GM23338 (cell line): Measurements from ENCODE around the gene SYNE1. TPM values are rescaled to one million over a fixed set of nuclear protein-coding genes. Genes with fewer than 3 reads are reported as not detected.

ENCODE experiments used
- ATAC-seq: fragments of 200-7000 bp; cut with Tn5 transposase; 3 replicates; pipeline ENCODE4 v1.9.1; 2020
- DNase-seq: peaks from one replicate; pipeline ENCODE4 v3.0.0-alpha.2; 2015; ENCODE audit warnings: low spot score
- H2AFZ ChIP-seq: fragments of 200-600 bp; sonication (generic); 2 replicates; pipeline ENCODE4 v1.8.0; 2016; ENCODE audit warnings: antibody characterized with exemption, mild to moderate bottlenecking, moderate library complexity
- H3F3A ChIP-seq: fragments of 200-600 bp; sonication (generic); replicated peaks from 2 replicates; pipeline ENCODE4 v1.8.0; 2017; ENCODE audit warnings: antibody characterized with exemption, mixed run types, low read depth
- H3K27ac ChIP-seq: fragments of 200-600 bp; sonication (generic); 2 replicates; pipeline ENCODE4 v1.6.1; 2016; ENCODE audit warnings: low read depth
- H3K27me3 ChIP-seq: fragments of 200-600 bp; sonication (generic); 2 replicates; pipeline ENCODE4 v1.8.0; 2016; ENCODE audit warnings: mild to moderate bottlenecking, mixed run types, moderate library complexity; ENCODE audit not compliant: insufficient read depth
- H3K36me3 ChIP-seq: fragments of 200-600 bp; sonication (generic); 2 replicates; pipeline ENCODE4 v1.8.0; 2016; ENCODE audit warnings: mild to moderate bottlenecking; ENCODE audit not compliant: insufficient read depth
- H3K4me1 ChIP-seq: fragments of 200-600 bp; sonication (generic); 2 replicates; pipeline ENCODE4 v1.8.0; 2016; ENCODE audit warnings: mild to moderate bottlenecking, moderate library complexity; ENCODE audit not compliant: insufficient read depth
- H3K4me2 ChIP-seq: fragments of 200-600 bp; sonication (generic); 2 replicates; pipeline ENCODE4 v1.7.1; 2017; ENCODE audit warnings: mixed run types
- H3K4me3 ChIP-seq: fragments of 200-600 bp; sonication (generic); 2 replicates; pipeline ENCODE4 v1.6.1; 2016; ENCODE audit warnings: mixed run types
- H3K79me2 ChIP-seq: fragments of 200-600 bp; sonication (generic); replicated peaks from 2 replicates; pipeline ENCODE4 v1.8.0; 2017; ENCODE audit warnings: mild to moderate bottlenecking; ENCODE audit not compliant: insufficient read depth
- H3K9me2 ChIP-seq: fragments of 200-600 bp; sonication (generic); 2 replicates; pipeline ENCODE4 v1.8.0; 2017; ENCODE audit not compliant: insufficient read depth
- H4K20me1 ChIP-seq: fragments of 200-600 bp; sonication (generic); replicated peaks from 2 replicates; pipeline ENCODE4 v1.8.0; 2017; ENCODE audit warnings: mild to moderate bottlenecking; ENCODE audit not compliant: insufficient read depth
- H3K27ac Mint-ChIP-seq: 2 replicates; pipeline ENCODE4 v1.8.0; 2020; ENCODE audit warnings: inconsistent platforms, mild to moderate bottlenecking, moderate library complexity, mixed read lengths
- H3K27me3 Mint-ChIP-seq: 3 replicates; pipeline ENCODE4 v1.8.0; 2022; ENCODE audit warnings: low read depth, mild to moderate bottlenecking, moderate library complexity, mixed read lengths, inconsistent platforms; ENCODE audit not compliant: insufficient read depth, poor library complexity
- H3K36me3 Mint-ChIP-seq: 3 replicates; pipeline ENCODE4 v1.8.0; 2021; ENCODE audit warnings: low read depth, mild to moderate bottlenecking, inconsistent platforms, moderate library complexity, mixed read lengths
- H3K4me1 Mint-ChIP-seq: 3 replicates; pipeline ENCODE4 v1.8.0; 2020; ENCODE audit warnings: mild to moderate bottlenecking, inconsistent platforms, mixed read lengths
- H3K4me3 Mint-ChIP-seq: 3 replicates; pipeline ENCODE4 v1.8.0; 2021; ENCODE audit warnings: moderate library complexity, mild to moderate bottlenecking, inconsistent platforms, mixed read lengths
- H3K9me3 Mint-ChIP-seq: 3 replicates; pipeline ENCODE4 v1.8.0; 2020; ENCODE audit warnings: moderate library complexity, mild to moderate bottlenecking, inconsistent platforms, mixed read lengths
- EZH2 ChIP-seq: fragments of 200-600 bp; sonication (generic); IDR thresholded peaks from one replicate; pipeline ENCODE4 v1.8.0; 2017; ENCODE audit warnings: antibody characterized with exemption, mild to moderate bottlenecking, low read depth; ENCODE audit not compliant: unreplicated experiment
- JUNB ChIP-seq: IDR thresholded peaks from one replicate; pipeline ENCODE4 v1.6.1; 2016; ENCODE audit warnings: antibody characterized with exemption; ENCODE audit not compliant: unreplicated experiment
- POLR2AphosphoS5 ChIP-seq: IDR thresholded peaks from 2 replicates; pipeline ENCODE4 v1.6.1; 2016; ENCODE audit warnings: antibody characterized with exemption, low read depth
- STAT1 ChIP-seq: IDR thresholded peaks from one replicate; pipeline ENCODE4 v1.6.1; 2016; ENCODE audit warnings: antibody characterized with exemption; ENCODE audit not compliant: unreplicated experiment
- polyA plus RNA-seq: library from polyadenylated mRNA; unstranded; fragments of >200 nt; fragmentation: Nextera tagmentation; extraction: Ambion mirVana; gene quantifications from 2 replicates; pipeline ENCODE4 v1.2.1, GENCODE V29; 2016
- total RNA-seq: library from RNA; depleted of rRNA; stranded (reverse); fragments of >200 nt; shearing (Covaris generic); gene quantifications from 2 replicates; pipeline ENCODE4 v1.2.3, GENCODE V29; 2014
- TF ChIP-seq, protein P1 (sequence below): fragments of 250-450 bp; sonication (Bioruptor Pico); IDR thresholded peaks from 2 replicates; pipeline ENCODE4 v1.5.0; 2020; ENCODE audit warnings: mild to moderate bottlenecking, moderate library complexity
- TF ChIP-seq, protein P2 (sequence below): IDR thresholded peaks from 2 replicates; pipeline ENCODE4 v1.6.1; 2016; ENCODE audit warnings: antibody characterized with exemption

Gene SYNE1
- total and polyA plus RNA-seq, 2 experiments from 2014 or later: 3.9 to 13.6 TPM

DNA sequence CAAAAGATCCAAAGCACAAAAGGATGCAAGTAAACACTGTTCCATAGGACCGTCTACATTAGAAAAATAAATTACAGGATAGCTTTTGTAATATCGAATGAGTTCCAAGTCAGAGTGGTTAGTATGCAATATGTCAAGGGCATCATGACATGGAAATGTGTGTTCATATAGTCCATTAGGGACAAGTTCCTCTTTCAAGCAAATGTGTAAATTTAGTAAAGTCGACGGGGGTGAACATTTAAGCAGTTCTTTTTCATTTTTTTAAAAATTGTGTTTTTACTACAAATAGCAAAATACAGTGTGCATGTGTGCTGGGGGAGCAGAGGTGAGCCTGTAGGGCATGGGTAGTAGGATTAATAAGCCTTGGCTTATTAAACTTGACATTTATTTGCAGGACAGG is 470.7 kb downstream of the SYNE1 start:
- Histone ChIP-seq H3K4me3 (no peak overlapping the region), H3K4me1 (0 out of 2 replicates have a peak, but pooled peaks cover 3% of the 10 kb centered on the region), H3F3A (no peaks in the 10 kb centered on the region), H3K4me2 (no peak overlapping the region), H3K79me2 (no peaks in the 10 kb centered on the region), H2AFZ (no peak overlapping the region), H3K27ac (no peak overlapping the region), H3K27me3 (no peaks in the 10 kb centered on the region), H3K36me3 (no peaks in the 10 kb centered on the region), H3K9me2 (no peaks in the 10 kb centered on the region; the same call in 1 of the 2 replicates), H4K20me1 (no peaks in the 10 kb centered on the region)
- TF ChIP-seq, protein P1, sequence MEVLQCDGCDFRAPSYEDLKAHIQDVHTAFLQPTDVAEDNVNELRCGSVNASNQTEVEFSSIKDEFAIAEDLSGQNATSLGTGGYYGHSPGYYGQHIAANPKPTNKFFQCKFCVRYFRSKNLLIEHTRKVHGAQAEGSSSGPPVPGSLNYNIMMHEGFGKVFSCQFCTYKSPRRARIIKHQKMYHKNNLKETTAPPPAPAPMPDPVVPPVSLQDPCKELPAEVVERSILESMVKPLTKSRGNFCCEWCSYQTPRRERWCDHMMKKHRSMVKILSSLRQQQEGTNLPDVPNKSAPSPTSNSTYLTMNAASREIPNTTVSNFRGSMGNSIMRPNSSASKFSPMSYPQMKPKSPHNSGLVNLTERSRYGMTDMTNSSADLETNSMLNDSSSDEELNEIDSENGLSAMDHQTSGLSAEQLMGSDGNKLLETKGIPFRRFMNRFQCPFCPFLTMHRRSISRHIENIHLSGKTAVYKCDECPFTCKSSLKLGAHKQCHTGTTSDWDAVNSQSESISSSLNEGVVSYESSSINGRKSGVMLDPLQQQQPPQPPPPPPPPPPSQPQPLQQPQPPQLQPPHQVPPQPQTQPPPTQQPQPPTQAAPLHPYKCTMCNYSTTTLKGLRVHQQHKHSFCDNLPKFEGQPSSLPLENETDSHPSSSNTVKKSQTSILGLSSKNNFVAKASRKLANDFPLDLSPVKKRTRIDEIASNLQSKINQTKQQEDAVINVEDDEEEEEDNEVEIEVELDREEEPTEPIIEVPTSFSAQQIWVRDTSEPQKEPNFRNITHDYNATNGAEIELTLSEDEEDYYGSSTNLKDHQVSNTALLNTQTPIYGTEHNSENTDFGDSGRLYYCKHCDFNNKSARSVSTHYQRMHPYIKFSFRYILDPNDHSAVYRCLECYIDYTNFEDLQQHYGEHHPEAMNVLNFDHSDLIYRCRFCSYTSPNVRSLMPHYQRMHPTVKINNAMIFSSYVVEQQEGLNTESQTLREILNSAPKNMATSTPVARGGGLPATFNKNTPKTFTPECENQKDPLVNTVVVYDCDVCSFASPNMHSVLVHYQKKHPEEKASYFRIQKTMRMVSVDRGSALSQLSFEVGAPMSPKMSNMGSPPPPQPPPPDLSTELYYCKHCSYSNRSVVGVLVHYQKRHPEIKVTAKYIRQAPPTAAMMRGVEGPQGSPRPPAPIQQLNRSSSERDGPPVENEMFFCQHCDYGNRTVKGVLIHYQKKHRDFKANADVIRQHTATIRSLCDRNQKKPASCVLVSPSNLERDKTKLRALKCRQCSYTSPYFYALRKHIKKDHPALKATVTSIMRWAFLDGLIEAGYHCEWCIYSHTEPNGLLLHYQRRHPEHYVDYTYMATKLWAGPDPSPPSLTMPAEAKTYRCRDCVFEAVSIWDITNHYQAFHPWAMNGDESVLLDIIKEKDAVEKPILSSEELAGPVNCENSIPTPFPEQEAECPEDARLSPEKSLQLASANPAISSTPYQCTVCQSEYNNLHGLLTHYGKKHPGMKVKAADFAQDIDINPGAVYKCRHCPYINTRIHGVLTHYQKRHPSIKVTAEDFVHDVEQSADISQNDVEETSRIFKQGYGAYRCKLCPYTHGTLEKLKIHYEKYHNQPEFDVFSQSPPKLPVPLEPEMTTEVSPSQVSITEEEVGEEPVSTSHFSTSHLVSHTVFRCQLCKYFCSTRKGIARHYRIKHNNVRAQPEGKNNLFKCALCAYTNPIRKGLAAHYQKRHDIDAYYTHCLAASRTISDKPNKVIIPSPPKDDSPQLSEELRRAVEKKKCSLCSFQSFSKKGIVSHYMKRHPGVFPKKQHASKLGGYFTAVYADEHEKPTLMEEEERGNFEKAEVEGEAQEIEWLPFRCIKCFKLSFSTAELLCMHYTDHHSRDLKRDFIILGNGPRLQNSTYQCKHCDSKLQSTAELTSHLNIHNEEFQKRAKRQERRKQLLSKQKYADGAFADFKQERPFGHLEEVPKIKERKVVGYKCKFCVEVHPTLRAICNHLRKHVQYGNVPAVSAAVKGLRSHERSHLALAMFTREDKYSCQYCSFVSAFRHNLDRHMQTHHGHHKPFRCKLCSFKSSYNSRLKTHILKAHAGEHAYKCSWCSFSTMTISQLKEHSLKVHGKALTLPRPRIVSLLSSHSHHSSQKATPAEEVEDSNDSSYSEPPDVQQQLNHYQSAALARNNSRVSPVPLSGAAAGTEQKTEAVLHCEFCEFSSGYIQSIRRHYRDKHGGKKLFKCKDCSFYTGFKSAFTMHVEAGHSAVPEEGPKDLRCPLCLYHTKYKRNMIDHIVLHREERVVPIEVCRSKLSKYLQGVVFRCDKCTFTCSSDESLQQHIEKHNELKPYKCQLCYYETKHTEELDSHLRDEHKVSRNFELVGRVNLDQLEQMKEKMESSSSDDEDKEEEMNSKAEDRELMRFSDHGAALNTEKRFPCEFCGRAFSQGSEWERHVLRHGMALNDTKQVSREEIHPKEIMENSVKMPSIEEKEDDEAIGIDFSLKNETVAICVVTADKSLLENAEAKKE (CRISPR knock-in tag): no peak
- no peak for TF ChIP-seq STAT1
- no peak for TF ChIP-seq EZH2
- TF ChIP-seq, protein P2, sequence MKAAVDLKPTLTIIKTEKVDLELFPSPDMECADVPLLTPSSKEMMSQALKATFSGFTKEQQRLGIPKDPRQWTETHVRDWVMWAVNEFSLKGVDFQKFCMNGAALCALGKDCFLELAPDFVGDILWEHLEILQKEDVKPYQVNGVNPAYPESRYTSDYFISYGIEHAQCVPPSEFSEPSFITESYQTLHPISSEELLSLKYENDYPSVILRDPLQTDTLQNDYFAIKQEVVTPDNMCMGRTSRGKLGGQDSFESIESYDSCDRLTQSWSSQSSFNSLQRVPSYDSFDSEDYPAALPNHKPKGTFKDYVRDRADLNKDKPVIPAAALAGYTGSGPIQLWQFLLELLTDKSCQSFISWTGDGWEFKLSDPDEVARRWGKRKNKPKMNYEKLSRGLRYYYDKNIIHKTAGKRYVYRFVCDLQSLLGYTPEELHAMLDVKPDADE: no peak
- TF ChIP-seq JUNB: no peak
- DNase-seq: no peak
- no peak for ATAC-seq
- H3K27me3 Mint-ChIP-seq: no peaks in the 10 kb centered on the region
- peaks cover 9% of the 10 kb centered on the region for H3K4me1 Mint-ChIP-seq
- H3K27ac Mint-ChIP-seq: no peak overlapping the region
- no peaks in the 10 kb centered on the region for H3K36me3 Mint-ChIP-seq
- H3K9me3 Mint-ChIP-seq: no peaks in the 10 kb centered on the region
- no peak overlapping the region for H3K4me3 Mint-ChIP-seq

DNA sequence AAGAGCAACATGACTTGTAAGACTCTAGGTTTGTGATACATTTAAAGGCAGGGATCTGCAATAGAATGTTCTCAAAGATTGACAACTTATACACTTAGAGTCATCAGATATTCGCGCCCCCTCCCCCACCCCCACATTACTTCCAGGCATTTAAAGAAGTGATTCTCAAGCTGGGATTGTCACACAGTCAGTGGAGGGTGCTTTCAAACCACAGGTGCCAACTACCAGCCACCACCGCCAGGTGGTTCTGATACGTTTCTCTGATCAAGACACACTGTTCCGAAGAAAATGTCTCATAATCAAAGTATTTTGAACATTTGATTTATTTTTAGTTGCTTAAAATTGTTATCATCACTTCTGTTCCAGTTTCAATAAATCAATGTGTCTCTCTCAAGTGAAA is 472.2 kb downstream of the SYNE1 start:
- Histone ChIP-seq H3K4me3 (no peak overlapping the region), H3K79me2 (no peaks in the 10 kb centered on the region), H3K27ac (no peak overlapping the region), H3K27me3 (no peaks in the 10 kb centered on the region), H3K4me2 (no peak overlapping the region), H3K36me3 (no peaks in the 10 kb centered on the region), H4K20me1 (no peaks in the 10 kb centered on the region), H2AFZ (no peak overlapping the region), H3F3A (no peaks in the 10 kb centered on the region), H3K9me2 (no peaks in the 10 kb centered on the region), H3K4me1 (0 out of 2 replicates have a peak, but pooled peaks cover 3% of the 10 kb centered on the region)
- no peaks in the 10 kb centered on the region for H3K9me3 Mint-ChIP-seq
- no peak overlapping the region for H3K4me3 Mint-ChIP-seq
- H3K27me3 Mint-ChIP-seq: no peaks in the 10 kb centered on the region
- DNase-seq (peak; percentile 4), ATAC-seq (no peak)
- H3K36me3 Mint-ChIP-seq: no peaks in the 10 kb centered on the region
- H3K27ac Mint-ChIP-seq: no peak overlapping the region
- H3K4me1 Mint-ChIP-seq: peaks cover 4% of the 10 kb centered on the region; the same call in 1 of the 3 replicates
- TF ChIP-seq, protein P1 (CRISPR knock-in tag): no peak
- no peak for TF ChIP-seq POLR2AphosphoS5
